ENCODE data around the gene CD8B2. TPM values are rescaled to one million over a fixed set of nuclear protein-coding genes. Genes with fewer than 3 reads are reported as not detected.

The CD8B2 gene
- not detected in 2 replicates for total RNA-seq

GRCh38 chr2:106486551-106487385, at the start of gene CD8B2:
Gene CD8B2, plus strand, starts transcription at chr2:106487364. Its CDS starts 63 bp downstream, at chr2:106487427.

GRCh38 chr2:106468107-106468506, 19.1 kb upstream of the CD8B2 start, which contains the start of gene RGPD3:
Gene RGPD3, minus strand, starts transcription at chr2:106468413. Its CDS starts 125 bp downstream, at chr2:106468288.

Other genes with a start within 250 kb of the CD8B2 start
- gene RGPD3, start 19.0 kb upstream of the CD8B2 start, total RNA-seq, result 0.09 and 0.14 TPM in 2 replicates

Measured in airway epithelial cell (primary cell).